ENCODE measurements around the gene DPEP2. TPM values are rescaled to one million over a fixed set of nuclear protein-coding genes. Genes with fewer than 3 reads are reported as not detected.
A peak's percentile ranks its signal among the peaks of the same experiment; 100 is the strongest.

The DPEP2 gene
- total RNA-seq, 1 donor from 2014 or later, result not detected

DNA sequence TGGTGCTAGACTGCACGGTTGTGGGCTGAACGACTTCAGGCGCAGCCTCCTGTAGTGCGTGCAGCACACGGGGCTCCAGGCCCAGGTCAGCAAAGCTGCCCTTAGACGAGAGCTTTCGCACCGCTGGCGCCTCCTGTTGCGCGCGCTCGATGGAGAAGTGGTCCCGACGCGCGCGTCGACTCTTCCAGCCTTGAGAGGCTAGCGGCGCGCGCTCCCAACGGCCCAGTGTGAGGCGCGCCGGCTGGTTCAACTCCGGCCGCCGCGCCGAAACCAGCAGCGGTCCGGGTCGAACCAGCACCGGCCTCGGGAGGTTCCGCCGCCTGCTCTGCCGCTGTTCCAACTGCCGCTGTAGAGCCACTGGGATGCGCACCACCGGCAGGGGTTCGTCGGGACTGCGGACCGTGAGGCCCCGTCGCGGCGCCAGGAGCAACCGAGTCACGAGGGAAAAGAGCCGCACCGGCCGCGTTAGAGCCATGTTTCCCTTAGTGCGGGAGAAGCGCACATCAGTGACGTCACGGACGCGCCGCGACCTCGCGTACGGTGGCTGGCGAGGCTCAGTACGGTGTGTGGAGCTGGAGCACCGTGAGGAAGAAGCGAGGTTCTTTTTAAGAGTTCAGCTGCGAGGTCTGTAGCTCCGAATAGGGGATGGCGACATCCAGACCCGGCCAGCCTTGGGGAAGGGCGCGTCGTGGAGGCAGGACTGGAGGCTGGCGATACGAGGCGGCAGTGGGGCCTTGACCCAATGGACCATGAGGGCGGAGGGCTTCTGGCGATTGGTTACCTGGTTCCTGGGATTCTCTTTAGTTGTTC lies 23.6 kb upstream of the DPEP2 start, which contains the start of the genes DDX28 and DUS2:
Gene DDX28 (minus strand): TSS at position 505 of the 810 bp plus-strand sequence. CDS start 30 bp downstream, at position 475.
Gene DUS2 (plus strand): TSS at position 557 of the 810 bp plus-strand sequence. CDS start 14,740 bp downstream, outside the sequence.
- Histone ChIP-seq H3K27me3 (ENCODE audit: control insufficient read depth, insufficient read depth, low read length) (no peaks in the 10 kb centered on the region), H3K4me3 (ENCODE audit: low read depth, low read length) (peak within 1 kb of the TSS; percentile 75), H3K36me3 (ENCODE audit: control insufficient read depth, insufficient read depth, low read length) (no peaks in the 10 kb centered on the region)
- TF ChIP-seq CTCF (IDR thresholded peaks at IDR 0.05; ENCODE audit: insufficient read depth, low read length, poor library complexity, severe bottlenecking), result no peak
- DNase-seq (ENCODE audit: low read depth), result peak; percentile 51

- no peak for DNase-seq (ENCODE audit: low read depth)
- no peak for TF ChIP-seq CTCF (IDR thresholded peaks at IDR 0.05; ENCODE audit: insufficient read depth, low read length, poor library complexity, severe bottlenecking)
- Histone ChIP-seq H3K36me3 (ENCODE audit: control insufficient read depth, insufficient read depth, low read length) (no peaks in the 10 kb centered on the region), H3K27me3 (ENCODE audit: control insufficient read depth, insufficient read depth, low read length) (no peaks in the 10 kb centered on the region), H3K4me3 (ENCODE audit: low read depth, low read length) (peak overlapping the region; percentile 75)
These were observed 23.0 kb upstream of the DPEP2 start for GRCh38 chr16:68022278-68022727.

GRCh38 chr16:68021490-68021889 lies 22.2 kb upstream of the DPEP2 start:
- no peaks in the 10 kb centered on the region for H3K27me3 ChIP-seq (ENCODE audit: control insufficient read depth, insufficient read depth, low read length)
- H3K4me3 ChIP-seq (ENCODE audit: low read depth, low read length), result no peak overlapping the region
- TF ChIP-seq CTCF (IDR thresholded peaks at IDR 0.05; ENCODE audit: insufficient read depth, low read length, poor library complexity, severe bottlenecking), result no peak
- H3K36me3 ChIP-seq (ENCODE audit: control insufficient read depth, insufficient read depth, low read length), result no peaks in the 10 kb centered on the region
- no peak for DNase-seq (ENCODE audit: low read depth)

GRCh38 chr16:68019167-68019680 lies 19.9 kb upstream of the DPEP2 start:
- H3K36me3 ChIP-seq (ENCODE audit: control insufficient read depth, insufficient read depth, low read length), result no peaks in the 10 kb centered on the region
- no peak for TF ChIP-seq CTCF (IDR thresholded peaks at IDR 0.05; ENCODE audit: insufficient read depth, low read length, poor library complexity, severe bottlenecking)
- H3K4me3 ChIP-seq (ENCODE audit: low read depth, low read length), result no peak overlapping the region
- H3K27me3 ChIP-seq (ENCODE audit: control insufficient read depth, insufficient read depth, low read length), result no peaks in the 10 kb centered on the region
- DNase-seq (ENCODE audit: low read depth), result no peak

DNA sequence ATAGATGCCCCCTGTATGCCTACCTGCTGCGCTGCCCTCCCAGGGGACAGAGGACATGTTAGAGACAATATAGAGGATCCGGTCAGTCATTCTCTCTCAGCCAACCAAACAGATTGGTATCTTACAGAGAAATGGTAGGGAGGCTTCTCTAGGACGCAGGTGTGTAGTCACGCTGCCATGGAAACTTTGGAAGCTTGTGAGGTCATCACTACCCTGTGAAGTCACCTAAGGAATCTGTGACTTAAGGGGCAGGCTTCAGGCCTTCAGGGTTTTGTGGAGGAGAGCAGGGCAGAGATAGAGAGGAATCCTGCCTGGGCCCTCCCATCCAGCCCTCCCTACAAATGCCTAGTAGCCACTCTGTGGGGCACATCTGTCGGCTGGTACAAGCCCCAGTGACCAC lies 16.4 kb upstream of the DPEP2 start, which contains the start of gene DPEP2NB:
Gene DPEP2NB (minus strand): TSS at position 231 of the 400 bp plus-strand sequence. CDS start 141 bp downstream, at position 90.
- no peak within 1 kb of the TSS for H3K4me3 ChIP-seq (ENCODE audit: low read depth, low read length)
- no peaks in the 10 kb centered on the region for H3K36me3 ChIP-seq (ENCODE audit: control insufficient read depth, insufficient read depth, low read length)
- TF ChIP-seq CTCF (IDR thresholded peaks at IDR 0.05; ENCODE audit: insufficient read depth, low read length, poor library complexity, severe bottlenecking), result no peak
- DNase-seq (ENCODE audit: low read depth), result no peak
- no peaks in the 10 kb centered on the region for H3K27me3 ChIP-seq (ENCODE audit: control insufficient read depth, insufficient read depth, low read length)

Data from kidney epithelial cell (primary cell).